H1 (cell line): ENCODE measurements around the gene PTS. TPM values are rescaled to one million over a fixed set of nuclear protein-coding genes. Genes with fewer than 3 reads are reported as not detected.

Experiments used
- CTCF ChIA-PET: fragments of 300-600 bp; sonication (Branson Sonifier 250); formaldehyde crosslinking; loops from one replicate; lab custom pipeline; 2021; ENCODE audit not compliant: partially characterized antibody; lab: Charles Lee
- POLR2A ChIA-PET: fragments of 300-600 bp; sonication (Branson Sonifier 250); formaldehyde crosslinking; loops from one replicate; lab custom pipeline; 2021; ENCODE audit warnings: inconsistent platforms; ENCODE audit not compliant: partially characterized antibody; lab: Charles Lee
- DNase-seq, 2 experiments: peaks; one replicate each; pipeline versions ENCODE4 v3.0.0 to v3.0.0-alpha.2; 2010 to 2022; ENCODE audit warnings: low spot score in 2 of 2, low read depth in 1 of 2, mixed read lengths in 1 of 2
- FAIRE-seq: peaks from 2 replicates; lab custom pipeline; 2011; peaks lifted over from hg19 to GRCh38; lab: Jason Lieb, UNC
- H2AFZ ChIP-seq: 2 replicates; pipeline ENCODE4 v1.8.1; 2012; ENCODE audit warnings: low read length, inconsistent platforms
- H2AK5ac ChIP-seq: 2 replicates; pipeline ENCODE4 v1.6.1; 2013; ENCODE audit warnings: low read depth, low read length
- H2BK120ac ChIP-seq: replicated peaks from 2 replicates; pipeline ENCODE3; 2013; ENCODE audit warnings: low read depth, low read length, inconsistent platforms
- H2BK12ac ChIP-seq: 2 replicates; pipeline ENCODE4 v1.6.1; 2013; ENCODE audit warnings: low read depth, low read length
- H2BK15ac ChIP-seq: 2 replicates; pipeline ENCODE4 v1.6.1; 2013; ENCODE audit warnings: low read length
- H2BK20ac ChIP-seq: 2 replicates; pipeline ENCODE4 v1.6.1; 2013; ENCODE audit warnings: low read length
- H2BK5ac ChIP-seq: 2 replicates; pipeline ENCODE4 v1.6.1; 2013; ENCODE audit warnings: low read depth, low read length
- H3K14ac ChIP-seq: 2 replicates; pipeline ENCODE4 v1.6.1; 2013; ENCODE audit warnings: inconsistent platforms; ENCODE audit not compliant: insufficient read length
- H3K18ac ChIP-seq: 2 replicates; pipeline ENCODE4 v1.6.1; 2013; ENCODE audit warnings: low read length; ENCODE audit errors: extremely low read depth
- H3K23ac ChIP-seq: 2 replicates; pipeline ENCODE4 v1.6.1; 2013; ENCODE audit warnings: inconsistent platforms; ENCODE audit not compliant: insufficient read length
- H3K23me2 ChIP-seq: 2 replicates; pipeline ENCODE4 v1.6.1; 2013; ENCODE audit warnings: low read depth, low read length
- H3K27ac ChIP-seq: 2 replicates; pipeline ENCODE4 v1.6.1; 2011; ENCODE audit warnings: low read depth, low read length, inconsistent platforms
- H3K27me3 ChIP-seq, 4 experiments: replicated peaks in 1 of 4; 1 replicate in 1 of 4; 2 replicates in 3 of 4; pipeline versions ENCODE4 v1.6.1 to v1.8.1; 2011 to 2013; ENCODE audit warnings: low read length in 3 of 4, mild to moderate bottlenecking in 3 of 4, inconsistent platforms in 2 of 4, mixed read lengths in 2 of 4, moderate library complexity in 1 of 4; ENCODE audit not compliant: control insufficient read depth in 3 of 4, insufficient read depth in 3 of 4; ENCODE audit errors: extremely low read depth in 1 of 4
- H3K36me3 ChIP-seq, 4 experiments: 2 replicates each; pipeline versions ENCODE4 v1.6.1 to v1.8.1; 2011 to 2013; ENCODE audit warnings: mild to moderate bottlenecking in 4 of 4, low read length in 3 of 4, moderate library complexity in 2 of 4, control low read depth in 1 of 4, inconsistent platforms in 1 of 4; ENCODE audit not compliant: insufficient read depth in 4 of 4, control insufficient read depth in 2 of 4
- H3K4ac ChIP-seq: replicated peaks from 2 replicates; pipeline ENCODE3; 2013; ENCODE audit warnings: low read length, low read depth, mixed read lengths, inconsistent platforms; ENCODE audit not compliant: insufficient read length
- H3K4me1 ChIP-seq, 4 experiments: replicated peaks in 1 of 4; 1 replicate in 1 of 4; 2 replicates in 3 of 4; pipeline versions ENCODE4 v1.6.1 to v1.8.1; 2011 to 2013; ENCODE audit warnings: low read length in 3 of 4, inconsistent platforms in 2 of 4, mixed read lengths in 1 of 4; ENCODE audit not compliant: insufficient read depth in 4 of 4, control insufficient read depth in 3 of 4
- H3K4me2 ChIP-seq, 2 experiments: 2 replicates each; pipeline versions ENCODE4 v1.6.1 to v1.8.1; 2011 to 2013; ENCODE audit warnings: low read depth in 2 of 2, low read length in 2 of 2, control low read depth in 1 of 2, inconsistent platforms in 1 of 2, mild to moderate bottlenecking in 1 of 2; ENCODE audit not compliant: insufficient read depth in 1 of 2
- H3K4me3 ChIP-seq, 4 experiments: fragments of 200-600, 300-600 bp in 1 of 4; sonication (generic), shearing (Covaris generic), sonication (Bioruptor Twin) in 1 of 4; 2 replicates each; pipeline versions ENCODE4 v1.5.1 to v1.8.1; 2011 to 2016; ENCODE audit warnings: low read length in 4 of 4, low read depth in 3 of 4, control low read depth in 2 of 4, inconsistent platforms in 2 of 4, mild to moderate bottlenecking in 2 of 4, mixed read lengths in 1 of 4, moderate library complexity in 1 of 4; ENCODE audit not compliant: insufficient read depth in 2 of 4; ENCODE audit errors: extremely low read depth in 1 of 4
- H3K56ac ChIP-seq: replicated peaks from 2 replicates; pipeline ENCODE3; 2013; ENCODE audit warnings: low read depth, mild to moderate bottlenecking, mixed read lengths, low read length, inconsistent platforms; ENCODE audit not compliant: insufficient read length
- H3K79me1 ChIP-seq: 2 replicates; pipeline ENCODE4 v1.6.1; 2013; ENCODE audit warnings: low read depth, low read length, control low read depth
- H3K79me2 ChIP-seq, 2 experiments: 2 replicates each; pipeline versions ENCODE4 v1.6.1 to v1.8.1; 2012 to 2013; ENCODE audit warnings: low read length in 2 of 2, mild to moderate bottlenecking in 2 of 2, inconsistent platforms in 1 of 2; ENCODE audit not compliant: insufficient read depth in 2 of 2, control insufficient read depth in 1 of 2
- H3K9ac ChIP-seq, 4 experiments: replicated peaks in 1 of 4; 1 replicate in 1 of 4; 2 replicates in 3 of 4; pipeline versions ENCODE4 v1.6.1 to v1.8.1; 2011 to 2013; ENCODE audit warnings: low read depth in 3 of 4, low read length in 3 of 4, control low read depth in 2 of 4, mild to moderate bottlenecking in 2 of 4, moderate library complexity in 2 of 4, inconsistent platforms in 1 of 4; ENCODE audit errors: extremely low read depth in 1 of 4
- H3K9me3 ChIP-seq, 2 experiments: 2 replicates each; pipeline versions ENCODE4 v1.6.1 to v1.8.1; 2012 to 2013; ENCODE audit warnings: mild to moderate bottlenecking in 2 of 2, moderate library complexity in 2 of 2, control low read depth in 1 of 2, inconsistent platforms in 1 of 2, low read depth in 1 of 2, low read length in 1 of 2, mixed read lengths in 1 of 2; ENCODE audit not compliant: insufficient read depth in 2 of 2
- H4K20me1 ChIP-seq, 2 experiments: replicated peaks in 1 of 2; 2 replicates each; pipeline versions ENCODE3 to v1.8.1; 2011 to 2013; ENCODE audit warnings: inconsistent platforms in 2 of 2, low read length in 2 of 2, mild to moderate bottlenecking in 1 of 2; ENCODE audit not compliant: insufficient read depth in 2 of 2, control insufficient read depth in 1 of 2
- H4K5ac ChIP-seq: 2 replicates; pipeline ENCODE4 v1.6.1; 2013; ENCODE audit warnings: low read length, low read depth, mixed read lengths, inconsistent platforms; ENCODE audit not compliant: insufficient read length
- H4K8ac ChIP-seq: 2 replicates; pipeline ENCODE4 v1.8.0; 2013; ENCODE audit warnings: mild to moderate bottlenecking, moderate library complexity, low read length, inconsistent platforms; ENCODE audit not compliant: insufficient read depth; ENCODE audit errors: extremely low read depth
- H4K91ac ChIP-seq: replicated peaks from 2 replicates; pipeline ENCODE3; 2013; ENCODE audit warnings: low read length, mixed read lengths, inconsistent platforms; ENCODE audit not compliant: insufficient read length
- HDAC2 ChIP-seq, 2 experiments: fragments of 300-600 bp in 1 of 2; sonication (generic) in 1 of 2; IDR thresholded peaks; 2 replicates each; pipeline ENCODE4 v1.6.1; 2011 to 2012; ENCODE audit warnings: low read depth in 2 of 2, low read length in 2 of 2, mild to moderate bottlenecking in 2 of 2, moderate library complexity in 2 of 2, borderline replicate concordance in 1 of 2, inconsistent platforms in 1 of 2
- HDAC6 ChIP-seq: IDR thresholded peaks from one replicate; pipeline ENCODE4 v1.7.1; 2012; ENCODE audit warnings: low read depth, mild to moderate bottlenecking, inconsistent platforms, low read length, moderate library complexity
- JUND ChIP-seq: IDR thresholded peaks from 2 replicates; pipeline ENCODE4 v1.6.1; 2011; ENCODE audit warnings: mild to moderate bottlenecking, improper control_type of control experiment, low read length
- WGBS, 2 experiments: shearing (Covaris generic) in 1 of 2; methylation state at CpG; one replicate each; pipeline versions ENCODE4 v1.1.6 to v1.1.7; 2013 to 2015; ENCODE audit warnings: low lambda C conversion rate in 2 of 2, mixed read lengths in 2 of 2, inconsistent platforms in 1 of 2, low coverage in 1 of 2, missing lambda C conversion rate in 1 of 2; ENCODE audit not compliant: insufficient replicate concordance in 2 of 2, insufficient coverage in 1 of 2, insufficient read length in 1 of 2; ENCODE audit errors: extremely low coverage in 1 of 2, missing lambda C conversion rate in 1 of 2; 5-methylcytosine and 5-hydroxymethylcytosine counted together
- polyA plus RNA-seq, 7 experiments: library from polyadenylated mRNA; depleted of rRNA in 3 of 7; stranded (reverse) in 5 of 7; unstranded in 2 of 7; fragments of >200 nt in 5 of 7; fragments of 200-250 nt in 2 of 7; gene quantifications; 1 replicate in 5 of 7; 2 replicates in 1 of 7; 4 replicates in 1 of 7; pipeline versions ENCODE4 v1.2.1 to v1.2.3, GENCODE V29; 2011 to 2013; ENCODE audit warnings: missing spikeins in 2 of 7, mixed read lengths in 2 of 7
- total RNA-seq: library from RNA; stranded (reverse); fragmentation: NEBNext Ultra II Directional; extraction: Animal tissue kit (Norgen Biotek cat#: 25700); gene quantifications from 2 replicates; pipeline ENCODE4 v1.2.1, GENCODE V29; 2021
- TF ChIP-seq, protein P1 (sequence below): IDR thresholded peaks from 2 replicates; pipeline ENCODE4 v1.6.1; 2012; ENCODE audit warnings: inconsistent platforms

The PTS gene
- total and polyA plus RNA-seq, 2 of the 8 experiments (the other 6 are each of a cell fraction or from before 2014, with no cell fraction given) = 18.3 to 25.9 TPM

DNA sequence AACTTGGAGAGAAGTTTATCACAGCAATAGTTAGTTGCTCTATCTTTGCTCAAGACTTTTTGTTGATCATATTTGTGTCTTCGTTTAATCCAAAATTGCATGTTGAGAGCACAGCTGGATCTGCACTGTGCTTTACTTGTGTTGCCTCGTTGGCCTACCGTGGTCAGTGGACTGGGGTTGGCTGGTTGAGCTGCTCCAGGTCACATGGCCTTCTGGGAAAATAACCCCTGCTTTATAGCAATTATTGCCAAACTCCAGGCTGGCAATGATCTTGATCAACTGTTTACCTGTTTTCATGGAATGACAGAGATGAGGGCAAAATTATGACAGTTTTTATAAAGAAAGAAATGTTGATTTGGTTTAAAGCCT lies 40.2 kb downstream of the PTS start:
- Histone ChIP-seq H3K4ac (no peak overlapping the region), H2AFZ (no peak overlapping the region), H3K23me2 (no peaks in the 10 kb centered on the region; the same call in 1 of the 2 replicates), H2BK12ac (no peak overlapping the region), H2BK120ac (no peak overlapping the region), H3K36me3 (no peaks in the 10 kb centered on the region), H4K8ac (no peak overlapping the region), H3K4me3 (no peak overlapping the region), H3K27ac (no peak overlapping the region), H2BK15ac (no peak overlapping the region), H2BK5ac (no peak overlapping the region), H2AK5ac (no peak overlapping the region), H2BK20ac (no peak overlapping the region), H3K18ac (no peak overlapping the region), H3K9ac (no peak overlapping the region), H3K14ac (no peak overlapping the region), H3K9me3 (no peaks in the 10 kb centered on the region), H4K5ac (no peak overlapping the region), H3K23ac (no peak overlapping the region), H3K79me1 (no peaks in the 10 kb centered on the region), H3K56ac (no peak overlapping the region), H4K20me1 (no peaks in the 10 kb centered on the region), H3K79me2 (no peaks in the 10 kb centered on the region), H3K4me1 (no peaks in the 10 kb centered on the region), H3K27me3 (0 out of 7 replicates have a peak, but pooled peaks cover 0 to 3% (median 0%) of the 10 kb centered on the region in 4 experiments), H3K4me2 (no peak overlapping the region), H4K91ac (no peak overlapping the region)
- 98% methylated on average over 3 of the region's 3 CpGs; no CpG with 5 or more reads in 1 of the 2 experiments for WGBS, 2 experiments
- DNase-seq (no peak), FAIRE-seq (no peak)
- POLR2A ChIA-PET = no interaction called here
- CTCF ChIA-PET = interaction anchor here (0.6 to 6.2 kb wide), 2 partner anchors 14 to 562 kb away, joined by 3 to 29 read pairs; no protein-coding TSS in a partner anchor
- no peak for TF ChIP-seq HDAC2 (IDR thresholded peaks at IDR 0.05; ENCODE audit: borderline replicate concordance in 1 of 2, low read depth in 2 of 2, low read length in 2 of 2)
- TF ChIP-seq HDAC6 = no peak
- TF ChIP-seq, protein P1, sequence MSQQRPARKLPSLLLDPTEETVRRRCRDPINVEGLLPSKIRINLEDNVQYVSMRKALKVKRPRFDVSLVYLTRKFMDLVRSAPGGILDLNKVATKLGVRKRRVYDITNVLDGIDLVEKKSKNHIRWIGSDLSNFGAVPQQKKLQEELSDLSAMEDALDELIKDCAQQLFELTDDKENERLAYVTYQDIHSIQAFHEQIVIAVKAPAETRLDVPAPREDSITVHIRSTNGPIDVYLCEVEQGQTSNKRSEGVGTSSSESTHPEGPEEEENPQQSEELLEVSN = no peak
- no peak for TF ChIP-seq JUND
